Measurements from ENCODE around the gene OR6Y1. TPM values are rescaled to one million over a fixed set of nuclear protein-coding genes. Genes with fewer than 3 reads are reported as not detected.

Gene OR6Y1
- total and polyA plus RNA-seq, 2 of the 4 experiments (the other 2 are of a cell fraction) = not detected

DNA sequence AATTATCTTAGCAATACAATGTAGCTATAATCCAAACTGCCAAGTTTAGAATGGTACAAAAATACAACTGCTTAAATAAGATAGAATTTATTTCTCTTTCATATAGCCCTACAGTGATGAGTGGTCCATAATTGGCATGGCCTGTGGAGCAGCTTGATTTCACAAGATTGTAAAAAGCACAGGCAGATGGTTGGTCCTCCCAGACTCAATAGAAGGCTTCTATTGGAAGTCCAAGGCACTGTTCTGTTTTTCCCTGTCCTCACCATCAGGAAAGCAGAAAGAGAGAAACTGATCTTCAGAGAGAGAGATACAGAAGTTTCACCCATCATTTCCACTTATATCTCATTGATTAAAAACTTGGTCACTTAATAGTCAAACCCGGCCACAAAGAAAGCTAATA is 18.0 kb upstream of the OR6Y1 start:
- Histone ChIP-seq H2AK5ac (ENCODE audit: low read depth, low read length) (no peak overlapping the region), H3K4ac (ENCODE audit: low read depth, low read length) (no peak overlapping the region), H4K20me1 (ENCODE audit: insufficient read depth, low read length) (no peaks in the 10 kb centered on the region), H3K18ac (ENCODE audit: low read depth, low read length) (no peak overlapping the region), H4K5ac (ENCODE audit: low read depth, low read length) (no peak overlapping the region), H3K56ac (ENCODE audit: extremely low read depth, insufficient read depth, low read length) (no peak overlapping the region), H3K4me1 (ENCODE audit: control insufficient read depth, insufficient read depth, low read length) (no peaks in the 10 kb centered on the region), H4K8ac (ENCODE audit: low read depth in 2 of 2, low read length in 2 of 2) (no peak overlapping the region), H3K4me3 (ENCODE audit: insufficient read depth, low read depth, low read length) (no peak overlapping the region), H3K79me1 (ENCODE audit: low read depth in 1 of 2, low read length in 2 of 2) (no peaks in the 10 kb centered on the region), H3K36me3 (ENCODE audit: control insufficient read depth, insufficient read depth, low read length) (no peaks in the 10 kb centered on the region), H4K91ac (ENCODE audit: insufficient read depth, low read depth, low read length) (no peak overlapping the region), H2AK9ac (replicated peaks; ENCODE audit: low read depth, low read length, poor library complexity) (no peak overlapping the region), H3K9ac (ENCODE audit: low read depth, low read length) (no peak overlapping the region), H3K4me2 (ENCODE audit: low read depth, low read length) (no peak overlapping the region), H3K9me1 (ENCODE audit: insufficient read depth, low read length) (no peaks in the 10 kb centered on the region), H3K23ac (ENCODE audit: low read depth, low read length) (no peak overlapping the region), H2AFZ (replicated peaks; ENCODE audit: low read length, poor library complexity) (no peak overlapping the region), H2BK20ac (ENCODE audit: low read depth, low read length) (no peak overlapping the region), H3K27me3 (ENCODE audit: control insufficient read depth, insufficient read depth, low read length) (no peaks in the 10 kb centered on the region), H2BK15ac (ENCODE audit: low read depth, low read length) (no peak overlapping the region), H3K14ac (replicated peaks; ENCODE audit: low read depth, low read length) (no peak overlapping the region), H3K27ac (ENCODE audit: insufficient read depth, low read length) (no peak overlapping the region), H3K9me3 (ENCODE audit: control insufficient read depth, insufficient read depth, low read length) (no peaks in the 10 kb centered on the region), H2BK5ac (ENCODE audit: low read depth, low read length, poor library complexity, severe bottlenecking) (no peak overlapping the region), H2BK120ac (ENCODE audit: low read depth, low read length) (no peak overlapping the region)
- WGBS, 2 experiments (ENCODE audit: extremely low coverage in 2 of 2, insufficient read length in 1 of 2) = no CpG with 5 or more reads among the region's 1 CpG
- TF ChIP-seq RAD21 (IDR thresholded peaks at IDR 0.05; ENCODE audit: low read length) = no peak
- TF ChIP-seq, protein P1, sequence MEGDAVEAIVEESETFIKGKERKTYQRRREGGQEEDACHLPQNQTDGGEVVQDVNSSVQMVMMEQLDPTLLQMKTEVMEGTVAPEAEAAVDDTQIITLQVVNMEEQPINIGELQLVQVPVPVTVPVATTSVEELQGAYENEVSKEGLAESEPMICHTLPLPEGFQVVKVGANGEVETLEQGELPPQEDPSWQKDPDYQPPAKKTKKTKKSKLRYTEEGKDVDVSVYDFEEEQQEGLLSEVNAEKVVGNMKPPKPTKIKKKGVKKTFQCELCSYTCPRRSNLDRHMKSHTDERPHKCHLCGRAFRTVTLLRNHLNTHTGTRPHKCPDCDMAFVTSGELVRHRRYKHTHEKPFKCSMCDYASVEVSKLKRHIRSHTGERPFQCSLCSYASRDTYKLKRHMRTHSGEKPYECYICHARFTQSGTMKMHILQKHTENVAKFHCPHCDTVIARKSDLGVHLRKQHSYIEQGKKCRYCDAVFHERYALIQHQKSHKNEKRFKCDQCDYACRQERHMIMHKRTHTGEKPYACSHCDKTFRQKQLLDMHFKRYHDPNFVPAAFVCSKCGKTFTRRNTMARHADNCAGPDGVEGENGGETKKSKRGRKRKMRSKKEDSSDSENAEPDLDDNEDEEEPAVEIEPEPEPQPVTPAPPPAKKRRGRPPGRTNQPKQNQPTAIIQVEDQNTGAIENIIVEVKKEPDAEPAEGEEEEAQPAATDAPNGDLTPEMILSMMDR (conservative IDR thresholded peaks at IDR 0.05; ENCODE audit: low read depth, low read length) = no peak
- no TSS peak for BruUV-seq (replicated peaks)
- no peak for DNase-seq
- intact Hi-C loops (cut with micrococcal nuclease) = no loop called here
- no peak for ATAC-seq (ENCODE audit: low read depth)
- in situ Hi-C loops (cut with MboI; ENCODE audit: low sequenced_read_pairs) = no loop called here
- ChIA-PET POLR2A (ENCODE audit: unreplicated experiment) (no interaction called here), CTCF (interaction anchor here (0.6 kb wide), 1 partner anchor 357 kb away, joined by 4 read pairs; no protein-coding TSS in a partner anchor)
- dilution Hi-C loops (cut with HindIII; ENCODE audit: low sequenced_read_pairs, unreplicated experiment) = no loop called here

Data from IMR-90 (cell line).